Fibroblast of mammary gland (primary cell): ENCODE results near the gene AAR2.
A peak's percentile ranks its signal among the peaks of the same experiment; 100 is the strongest.

ENCODE experiments used
- DNase-seq: peaks from one replicate; pipeline ENCODE4 v3.0.0-alpha.2; 2010; ENCODE audit warnings: low read depth
- H3K4me3 ChIP-seq: 2 replicates; pipeline ENCODE4 v1.5.1; 2011; ENCODE audit warnings: low read depth, mild to moderate bottlenecking, low read length, moderate library complexity; ENCODE audit not compliant: control insufficient read depth
- CTCF ChIP-seq: conservative IDR thresholded peaks from 2 replicates; pipeline ENCODE4 v1.5.1; 2011; ENCODE audit warnings: low read depth, low read length, inconsistent platforms; ENCODE audit not compliant: control insufficient read depth, insufficient read depth

Gene AAR2

GRCh38 chr20:36270744-36271638, 34.7 kb downstream of the AAR2 start:
- no peak for DNase-seq
- no peak for TF ChIP-seq CTCF
- no peak overlapping the region for H3K4me3 ChIP-seq

GRCh38 chr20:36271639-36272546, 35.6 kb downstream of the AAR2 start:
- TF ChIP-seq CTCF = no peak
- no peak overlapping the region for H3K4me3 ChIP-seq

GRCh38 chr20:36272547-36273220, 36.4 kb downstream of the AAR2 start:
- TF ChIP-seq CTCF = no peak
- H3K4me3 ChIP-seq = no peak overlapping the region
- no peak for DNase-seq

More at GRCh38 chr20:36271639-36272546, 35.6 kb downstream of the AAR2 start:
- no peak for DNase-seq

GRCh38 chr20:36273414-36274180, 37.3 kb downstream of the AAR2 start:
- peak; percentile 43 for DNase-seq
- no peak overlapping the region for H3K4me3 ChIP-seq
- TF ChIP-seq CTCF = peak; percentile 49

GRCh38 chr20:36274181-36274841, 38.0 kb downstream of the AAR2 start:
- H3K4me3 ChIP-seq = no peak overlapping the region
- TF ChIP-seq CTCF = no peak
- no peak for DNase-seq
